GM18873 (cell line): ENCODE measurements around the gene SH3GL1.

Experiments
- ATAC-seq: cut with Tn5 transposase; IDR thresholded peaks from one replicate; pipeline ENCODE4 v1.9.1; 2021; ENCODE audit warnings: mild to moderate bottlenecking, moderate library complexity, moderate number of reproducible peaks; ENCODE audit not compliant: unreplicated experiment, low FRiP score

SH3GL1 gene

GRCh38 chr19:4366666-4367335 lies 33.5 kb downstream of the SH3GL1 start:
- no peak for ATAC-seq

GRCh38 chr19:4365791-4366665 lies 34.3 kb downstream of the SH3GL1 start:
- ATAC-seq = no peak

- ATAC-seq = no peak
These were observed 35.0 kb downstream of the SH3GL1 start for GRCh38 chr19:4365341-4365740.

GRCh38 chr19:4363571-4364304 lies 36.6 kb downstream of the SH3GL1 start:
- ATAC-seq = no peak

GRCh38 chr19:4362831-4363545 lies 37.4 kb downstream of the SH3GL1 start:
- ATAC-seq = no peak

- no peak for ATAC-seq
These were observed 38.1 kb downstream of the SH3GL1 start for GRCh38 chr19:4362101-4362828.

- ATAC-seq = no peak
These were observed 38.9 kb downstream of the SH3GL1 start for GRCh38 chr19:4361152-4362046.

- no peak for ATAC-seq
These were observed 39.7 kb downstream of the SH3GL1 start for GRCh38 chr19:4360641-4361151.

GRCh38 chr19:4360081-4360569 lies 40.2 kb downstream of the SH3GL1 start:
- ATAC-seq = no peak

- no peak for ATAC-seq
These were observed 40.7 kb downstream of the SH3GL1 start for GRCh38 chr19:4359627-4360000.

GRCh38 chr19:4358709-4359626 lies 41.4 kb downstream of the SH3GL1 start:
- ATAC-seq = no peak

GRCh38 chr19:4357921-4358326 lies 42.4 kb downstream of the SH3GL1 start:
- ATAC-seq = no peak

- ATAC-seq = no peak
These were observed 43.1 kb downstream of the SH3GL1 start for GRCh38 chr19:4357095-4357797.

GRCh38 chr19:4354897-4355296 lies 45.5 kb downstream of the SH3GL1 start:
- ATAC-seq = no peak

GRCh38 chr19:4354282-4354681 lies 46.1 kb downstream of the SH3GL1 start:
- no peak for ATAC-seq

- ATAC-seq = no peak
These were observed 47.6 kb downstream of the SH3GL1 start for GRCh38 chr19:4352701-4353121.

GRCh38 chr19:4350726-4351125 lies 49.6 kb downstream of the SH3GL1 start:
- ATAC-seq = no peak
